SK-N-SH (cell line): ENCODE data around the gene AKR1A1.

Source experiments
- CHD2 ChIP-seq: fragments of 150-350 bp; IDR thresholded peaks from 2 replicates; pipeline ENCODE4 v1.6.1; 2018; ENCODE audit warnings: low read length; ENCODE audit not compliant: partially characterized antibody
- CTCF ChIP-seq: fragments of 200-600 bp; sonication (generic); IDR thresholded peaks from 2 replicates; pipeline ENCODE4 v1.6.1; 2017; ENCODE audit warnings: antibody characterized with exemption, mild to moderate bottlenecking, moderate library complexity
- EP300 ChIP-seq, 2 experiments: IDR thresholded peaks; 2 replicates each; pipeline versions ENCODE4 v1.4.0 to v1.6.1; 2012; ENCODE audit warnings: borderline replicate concordance in 1 of 2, low read depth in 1 of 2, low read length in 1 of 2
- JUND ChIP-seq: IDR thresholded peaks from 2 replicates; pipeline ENCODE4 v1.4.0; 2012
- RAD21 ChIP-seq: IDR thresholded peaks from 2 replicates; pipeline ENCODE4 v1.6.1; 2012; ENCODE audit warnings: mild to moderate bottlenecking, low read length
- TEAD4 ChIP-seq: IDR thresholded peaks from 2 replicates; pipeline ENCODE4 v1.4.0; 2012; ENCODE audit warnings: mild to moderate bottlenecking, borderline replicate concordance; ENCODE audit not compliant: insufficient read depth

DNA sequence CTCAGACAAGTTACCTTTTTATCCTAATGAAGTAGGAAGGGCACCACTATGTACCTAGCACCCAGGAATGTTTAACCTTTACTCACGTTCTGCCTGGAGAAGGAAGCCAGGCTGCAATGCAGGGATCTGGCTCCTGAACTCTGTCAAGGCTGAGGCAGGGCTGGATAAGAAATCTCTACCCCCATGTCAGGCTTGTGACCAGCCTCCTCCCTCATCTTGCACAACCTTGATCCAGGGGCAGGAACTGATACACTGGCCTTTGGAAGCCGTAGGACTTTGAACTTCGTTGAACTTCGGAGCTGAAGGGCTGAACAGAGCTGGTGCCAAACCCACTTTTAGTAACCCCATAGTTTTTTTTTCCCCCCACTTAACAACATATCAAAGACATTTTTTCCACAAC, 8.0 kb upstream of the AKR1A1 start:
- no peak for TF ChIP-seq CTCF
- TF ChIP-seq CHD2 = no peak
- no peak for TF ChIP-seq RAD21
- TF ChIP-seq TEAD4 = no peak
- no peak for TF ChIP-seq EP300 (IDR thresholded peaks at IDR 0.05; ENCODE audit: borderline replicate concordance in 1 of 2, low read depth in 1 of 2, low read length in 1 of 2)
- TF ChIP-seq JUND = no peak
